CD4-positive, alpha-beta memory T cell (primary cell): ENCODE results near the gene SLC16A6. TPM values are rescaled to one million over a fixed set of nuclear protein-coding genes. Genes with fewer than 3 reads are reported as not detected.

Experiments used
- CTCF ChIA-PET: fragments of 350-600 bp; sonication (Branson Sonifier 250); formaldehyde crosslinking; loops from one replicate; lab custom pipeline; 2021; ENCODE audit warnings: inconsistent platforms; ENCODE audit not compliant: partially characterized antibody; lab: Charles Lee
- POLR2A ChIA-PET: fragments of 350-600 bp; sonication (Branson Sonifier 250); formaldehyde crosslinking; loops from one replicate; lab custom pipeline; 2021; ENCODE audit not compliant: partially characterized antibody; lab: Charles Lee
- DNase-seq, 5 donors: peaks; one replicate each; pipeline versions ENCODE4 v3.0.0 to v3.0.0-alpha.2; 2020 to 2022; ENCODE audit warnings: mixed read lengths in 1 of 5
- H3K27ac ChIP-seq: one replicate; pipeline ENCODE4 v1.7.0; 2013; ENCODE audit warnings: low read depth, low read length
- H3K27me3 ChIP-seq: 2 replicates; pipeline ENCODE4 v1.7.0; 2013; ENCODE audit warnings: mild to moderate bottlenecking, low read length, moderate library complexity; ENCODE audit not compliant: insufficient read depth
- H3K36me3 ChIP-seq: 2 replicates; pipeline ENCODE4 v1.7.0; 2013; ENCODE audit warnings: mild to moderate bottlenecking, low read length, moderate library complexity; ENCODE audit not compliant: insufficient read depth
- H3K4me1 ChIP-seq: 2 replicates; pipeline ENCODE4 v1.7.0; 2013; ENCODE audit warnings: mild to moderate bottlenecking, low read length, moderate library complexity; ENCODE audit not compliant: insufficient read depth
- H3K4me3 ChIP-seq, 2 donors: one replicate each; pipeline ENCODE4 v1.7.0; 2013; ENCODE audit warnings: low read length in 2 of 2, mild to moderate bottlenecking in 1 of 2
- H3K9me3 ChIP-seq, 2 donors: one replicate each; pipeline ENCODE4 v1.7.0; 2013; ENCODE audit warnings: low read length in 2 of 2, control low read depth in 1 of 2; ENCODE audit not compliant: control insufficient read depth in 1 of 2
- H3K27ac Mint-ChIP-seq, 7 donors: one replicate each; pipeline ENCODE4 v1.8.0; 2020 to 2021; ENCODE audit warnings: mixed read lengths in 7 of 7, mild to moderate bottlenecking in 6 of 7, inconsistent platforms in 3 of 7, moderate library complexity in 3 of 7
- H3K27me3 Mint-ChIP-seq, 2 donors: one replicate each; pipeline ENCODE4 v1.8.0; 2020 to 2021; ENCODE audit warnings: mixed read lengths in 2 of 2
- H3K36me3 Mint-ChIP-seq, 2 donors: one replicate each; pipeline ENCODE4 v1.8.0; 2020 to 2021; ENCODE audit warnings: mixed read lengths in 2 of 2, inconsistent platforms in 1 of 2, mild to moderate bottlenecking in 1 of 2
- H3K4me1 Mint-ChIP-seq, 4 donors: one replicate each; pipeline ENCODE4 v1.8.0; 2020 to 2021; ENCODE audit warnings: mixed read lengths in 4 of 4, mild to moderate bottlenecking in 1 of 4
- H3K4me3 Mint-ChIP-seq, 8 donors: one replicate each; pipeline ENCODE4 v1.8.0; 2020 to 2021; ENCODE audit warnings: mixed read lengths in 8 of 8, mild to moderate bottlenecking in 7 of 8, moderate library complexity in 6 of 8, inconsistent platforms in 3 of 8
- H3K9me3 Mint-ChIP-seq, 8 donors: one replicate each; pipeline ENCODE4 v1.8.0; 2020 to 2021; ENCODE audit warnings: mixed read lengths in 8 of 8, mild to moderate bottlenecking in 5 of 8, inconsistent platforms in 3 of 8, moderate library complexity in 1 of 8
- intact Hi-C: fragments of 100-400 bp; cut with micrococcal nuclease; formaldehyde crosslinking; loops from one replicate; pipeline ENCODE4 v1.15.1; 2023
- polyA plus RNA-seq, 2 donors: library from polyadenylated mRNA; unstranded; fragments of 300-500 nt; fragmentation: Illumina TruSeq; gene quantifications; one replicate each; pipeline ENCODE4 v1.2.3, GENCODE V29; 2021
- total RNA-seq, 2 experiments: library from RNA; stranded (reverse); gene quantifications; one replicate each; pipeline ENCODE4 v1.2.3, GENCODE V29; 2021

Gene SLC16A6
- total and polyA plus RNA-seq, 4 experiments from 2014 or later = 1.7 to 7.4 (median 4.5) TPM

DNA sequence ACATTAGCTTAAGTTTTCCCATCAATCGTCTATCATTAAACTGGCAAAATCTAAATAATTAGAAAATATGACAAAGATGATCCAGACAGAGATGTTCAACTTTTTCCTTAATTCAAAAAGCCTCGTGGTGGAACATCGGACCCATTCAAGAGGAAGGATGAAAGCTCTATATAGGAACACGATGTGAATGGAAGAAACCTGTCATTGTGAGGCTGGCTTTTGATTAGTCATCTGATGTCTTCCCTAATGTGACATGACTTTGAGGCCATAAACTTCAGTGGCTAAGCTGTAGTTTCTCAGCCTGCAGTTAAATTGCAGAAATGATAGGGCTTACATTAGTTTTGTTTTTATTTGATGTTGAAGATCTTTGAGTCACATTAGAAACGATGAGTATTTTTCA is 42.0 kb downstream of the SLC16A6 start:
- H3K36me3 Mint-ChIP-seq = peaks cover 10 to 37% of the 10 kb centered on the region in 2 donors
- intact Hi-C loops = loop anchor here (1.0 to 5.0 kb wide), 4 partner anchors 9 to 64 kb away; partner anchors contain the start of genes ARSG and SLC16A6
- POLR2A ChIA-PET = interaction anchor here (0.7 to 4.6 kb wide), 20 partner anchors 10 to 249 kb away, joined by 3 to 106 read pairs (median 12); partner anchors contain the start of genes ARSG, SLC16A6 and WIPI1

DNA sequence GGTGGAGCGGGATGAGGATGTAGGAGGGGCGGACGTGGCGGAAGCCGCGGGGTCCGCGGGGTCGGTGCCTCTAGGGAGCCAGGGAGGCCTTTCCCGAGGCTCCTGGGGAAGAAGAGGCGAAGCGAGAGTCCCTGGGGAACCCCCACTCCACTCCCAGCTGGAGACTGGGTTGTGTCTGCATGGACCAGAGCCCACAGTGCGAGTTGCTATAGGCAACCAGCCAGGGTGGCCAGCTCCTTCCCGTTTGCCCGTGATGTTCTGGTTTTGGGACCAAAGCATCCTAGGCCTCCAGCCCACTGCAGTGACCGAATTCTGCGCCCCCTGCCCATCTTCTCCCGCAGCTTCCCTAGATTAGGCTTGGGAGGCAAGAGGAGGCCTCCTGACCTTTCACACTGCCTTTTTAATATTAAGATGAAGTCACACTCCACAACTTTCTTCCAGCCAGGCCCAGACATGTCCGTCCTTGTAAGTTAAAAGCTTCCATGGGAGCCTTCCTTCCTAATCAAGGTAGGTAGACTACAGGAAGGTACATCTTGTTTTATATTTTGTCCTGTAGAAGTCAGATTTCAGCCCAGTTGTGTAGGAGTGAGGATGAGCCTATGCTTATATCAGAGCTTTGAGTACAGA is 42.6 kb downstream of the SLC16A6 start:
- H3K4me1 Mint-ChIP-seq = peaks cover 38 to 66% (median 43%) of the 10 kb centered on the region in 4 donors
- Histone ChIP-seq H3K36me3 (no peaks in the 10 kb centered on the region), H3K4me1 (peaks cover 44% of the 10 kb centered on the region), H3K4me3 (peak overlapping the region; percentile 76 to 95), H3K27ac (peak overlapping the region; percentile 99), H3K27me3 (no peaks in the 10 kb centered on the region), H3K9me3 (no peaks in the 10 kb centered on the region)
- peaks cover 10 to 35% of the 10 kb centered on the region in 2 donors for H3K36me3 Mint-ChIP-seq
- POLR2A ChIA-PET = interaction anchor here (0.7 to 4.6 kb wide), 30 partner anchors 8 to 250 kb away, joined by 3 to 106 read pairs (median 8); partner anchors contain the start of genes ARSG, SLC16A6 and WIPI1
- intact Hi-C loops = loop anchor here (2.0 to 5.0 kb wide), 3 partner anchors 44 to 64 kb away; partner anchors contain the start of genes ARSG and SLC16A6
- DNase-seq = peak in 1 of 5 donors; percentile 77
- CTCF ChIA-PET = interaction anchor here (0.8 to 3.2 kb wide), 16 partner anchors 10 to 217 kb away, joined by 3 to 19 read pairs (median 4); no protein-coding TSS in a partner anchor
- H3K27me3 Mint-ChIP-seq = no peaks in the 10 kb centered on the region
- H3K9me3 Mint-ChIP-seq = no peaks in the 10 kb centered on the region
- H3K4me3 Mint-ChIP-seq = peak overlapping the region; percentile 85 to 94 (median 94)
- H3K27ac Mint-ChIP-seq = peak overlapping the region; percentile 97 to 99 (median 99)

More for the DNA sequence above, 42.0 kb downstream of the SLC16A6 start:
- Histone ChIP-seq H3K36me3 (no peaks in the 10 kb centered on the region), H3K4me1 (peaks cover 50% of the 10 kb centered on the region), H3K27ac (peak overlapping the region; percentile 99), H3K9me3 (no peaks in the 10 kb centered on the region), H3K4me3 (peak overlapping the region in 1 of 2 donors; percentile 95), H3K27me3 (no peaks in the 10 kb centered on the region)
- Mint-ChIP-seq H3K27ac (peak overlapping the region; percentile 97 to 99 (median 99)), H3K4me1 (peaks cover 41 to 67% (median 48%) of the 10 kb centered on the region in 4 donors), H3K4me3 (peak overlapping the region; percentile 85 to 94 (median 94)), H3K27me3 (no peaks in the 10 kb centered on the region), H3K9me3 (no peaks in the 10 kb centered on the region)
- CTCF ChIA-PET = interaction anchor here (0.8 to 3.2 kb wide), 12 partner anchors 10 to 217 kb away, joined by 3 to 19 read pairs (median 4); no protein-coding TSS in a partner anchor
- DNase-seq = peak in 1 of 5 donors; percentile 77

DNA sequence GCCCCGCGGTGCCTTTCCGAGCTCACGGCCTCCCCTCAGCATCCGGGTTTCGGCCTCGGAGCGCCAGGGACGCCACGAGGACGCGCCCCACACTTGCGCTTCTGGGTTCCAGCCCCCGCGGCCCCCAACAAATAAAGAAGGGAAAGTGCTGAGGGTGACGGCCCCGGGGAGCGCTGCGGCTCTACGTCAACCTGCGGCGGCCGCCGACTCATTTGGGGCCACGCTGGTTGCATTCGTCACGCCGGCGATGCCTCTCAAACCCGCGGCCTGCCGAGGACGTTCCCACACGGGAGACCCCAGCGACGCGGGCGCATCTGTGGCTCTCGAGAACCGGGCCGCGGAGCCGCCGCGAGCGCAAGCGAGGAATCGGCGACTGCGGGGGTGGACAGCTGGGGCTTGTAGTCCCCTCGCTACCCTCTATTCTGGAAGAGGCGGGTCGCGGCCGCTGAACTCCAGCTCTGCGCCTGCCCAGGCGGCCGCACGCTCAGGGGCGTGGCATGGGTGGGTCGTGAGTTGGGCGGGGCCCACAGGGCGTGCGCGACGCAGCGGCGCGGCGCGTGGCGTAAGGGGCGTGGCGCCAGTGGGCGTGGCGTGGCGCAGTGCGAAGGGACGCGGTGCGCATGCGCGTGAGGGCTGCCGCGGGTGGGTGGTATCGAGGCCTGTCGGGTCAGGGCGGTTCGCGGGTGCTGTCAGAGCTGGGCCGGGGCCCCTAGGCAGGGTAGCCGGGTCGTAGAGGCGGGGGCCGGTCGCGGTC is 43.3 kb downstream of the SLC16A6 start, which contains the start of gene AMZ2:
TSS of gene AMZ2 (plus strand) at position 599 of the 754 bp plus-strand sequence. CDS start 2,145 bp downstream, outside the sequence.
- CTCF ChIA-PET = interaction anchor here (0.7 to 3.2 kb wide), 18 partner anchors 10 to 218 kb away, joined by 3 to 19 read pairs (median 4); partner anchors contain the start of gene WIPI1
- POLR2A ChIA-PET = interaction anchor here (0.9 to 4.6 kb wide), 28 partner anchors 8 to 250 kb away, joined by 3 to 106 read pairs (median 8); partner anchors contain the start of genes ARSG, SLC16A6 and WIPI1
- H3K27me3 Mint-ChIP-seq = no peaks in the 10 kb centered on the region
- peaks cover 33 to 59% (median 37%) of the 10 kb centered on the region in 4 donors for H3K4me1 Mint-ChIP-seq
- no peaks in the 10 kb centered on the region for H3K9me3 Mint-ChIP-seq
- H3K27me3 ChIP-seq = no peaks in the 10 kb centered on the region
- peak within 1 kb of the TSS; percentile 99 for H3K27ac ChIP-seq
- DNase-seq = peak; percentile 94 to 99 (median 97)
- H3K36me3 Mint-ChIP-seq = peaks cover 10 to 30% of the 10 kb centered on the region in 2 donors
- peak within 1 kb of the TSS; percentile 97 to 99 (median 99) for H3K27ac Mint-ChIP-seq
- peak within 1 kb of the TSS; percentile 85 to 94 (median 94) for H3K4me3 Mint-ChIP-seq
- peaks cover 37% of the 10 kb centered on the region for H3K4me1 ChIP-seq
- H3K36me3 ChIP-seq = no peaks in the 10 kb centered on the region
- H3K4me3 ChIP-seq = peak within 1 kb of the TSS; percentile 76 to 95
- intact Hi-C loops = loop anchor here (1.0 to 5.0 kb wide), 5 partner anchors 9 to 210 kb away; partner anchors contain the start of genes ARSG, SLC16A6 and WIPI1
- H3K9me3 ChIP-seq = no peaks in the 10 kb centered on the region

DNA sequence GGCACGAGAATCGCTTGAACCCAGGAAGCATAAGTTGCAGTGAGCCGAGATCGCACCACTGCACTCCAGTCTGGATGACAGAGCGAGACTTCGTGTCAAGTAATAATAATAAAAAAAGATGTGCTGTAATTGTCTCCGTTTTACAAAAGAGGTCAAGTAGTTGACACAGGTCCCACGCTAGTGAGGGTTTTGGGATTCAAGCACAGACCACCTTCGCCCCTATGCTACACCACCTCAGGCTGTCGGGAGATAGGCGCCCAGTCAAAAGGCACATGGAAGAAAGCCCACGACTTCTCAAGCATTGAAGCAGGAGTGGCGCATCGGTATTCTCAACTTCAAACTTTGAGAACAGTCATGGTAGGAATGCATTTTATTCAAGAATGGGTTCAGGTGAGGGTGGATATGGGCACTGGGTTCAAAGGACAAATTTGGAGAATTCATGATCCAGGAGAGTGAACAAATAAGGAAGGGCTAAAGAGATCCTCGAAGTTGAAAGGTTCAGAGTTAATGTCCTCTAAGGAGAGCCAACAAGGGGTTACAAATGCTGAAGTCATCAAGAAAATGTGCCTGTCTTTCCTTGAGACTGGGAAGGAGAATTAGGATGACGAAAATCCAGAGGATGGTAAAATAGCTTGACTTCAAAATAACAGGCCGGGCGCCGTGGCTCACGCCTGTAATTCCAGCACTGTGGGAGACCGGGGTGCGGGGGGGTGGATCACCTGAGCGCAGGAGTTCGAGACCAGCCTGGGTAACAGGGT is 44.5 kb downstream of the SLC16A6 start:
- H3K4me3 ChIP-seq = no peak overlapping the region
- Mint-ChIP-seq H3K4me3 (peak overlapping the region; percentile 76 to 94 (median 90)), H3K27ac (peak overlapping the region; percentile 92 to 99 (median 99)), H3K9me3 (no peaks in the 10 kb centered on the region), H3K27me3 (no peaks in the 10 kb centered on the region), H3K36me3 (peaks cover 2 to 23% of the 10 kb centered on the region in 2 donors), H3K4me1 (peaks cover 32 to 52% (median 36%) of the 10 kb centered on the region in 4 donors)
- no peaks in the 10 kb centered on the region for H3K27me3 ChIP-seq
- H3K36me3 ChIP-seq = no peaks in the 10 kb centered on the region
- ChIA-PET CTCF (interaction anchor here (0.7 to 3.2 kb wide), 9 partner anchors 9 to 211 kb away, joined by 3 to 19 read pairs (median 5); partner anchors contain the start of gene WIPI1), POLR2A (interaction anchor here (0.7 to 4.6 kb wide), 17 partner anchors 8 to 214 kb away, joined by 3 to 106 read pairs (median 18); partner anchors contain the start of genes ARSG, SLC16A6 and WIPI1)
- H3K9me3 ChIP-seq = no peaks in the 10 kb centered on the region
- DNase-seq = no peak
- peak overlapping the region; percentile 99 for H3K27ac ChIP-seq
- intact Hi-C loops = loop anchor here (1.0 to 5.0 kb wide), 3 partner anchors 8 to 211 kb away; partner anchors contain the start of genes ARSG, SLC16A6 and WIPI1
- peaks cover 32% of the 10 kb centered on the region for H3K4me1 ChIP-seq

DNA sequence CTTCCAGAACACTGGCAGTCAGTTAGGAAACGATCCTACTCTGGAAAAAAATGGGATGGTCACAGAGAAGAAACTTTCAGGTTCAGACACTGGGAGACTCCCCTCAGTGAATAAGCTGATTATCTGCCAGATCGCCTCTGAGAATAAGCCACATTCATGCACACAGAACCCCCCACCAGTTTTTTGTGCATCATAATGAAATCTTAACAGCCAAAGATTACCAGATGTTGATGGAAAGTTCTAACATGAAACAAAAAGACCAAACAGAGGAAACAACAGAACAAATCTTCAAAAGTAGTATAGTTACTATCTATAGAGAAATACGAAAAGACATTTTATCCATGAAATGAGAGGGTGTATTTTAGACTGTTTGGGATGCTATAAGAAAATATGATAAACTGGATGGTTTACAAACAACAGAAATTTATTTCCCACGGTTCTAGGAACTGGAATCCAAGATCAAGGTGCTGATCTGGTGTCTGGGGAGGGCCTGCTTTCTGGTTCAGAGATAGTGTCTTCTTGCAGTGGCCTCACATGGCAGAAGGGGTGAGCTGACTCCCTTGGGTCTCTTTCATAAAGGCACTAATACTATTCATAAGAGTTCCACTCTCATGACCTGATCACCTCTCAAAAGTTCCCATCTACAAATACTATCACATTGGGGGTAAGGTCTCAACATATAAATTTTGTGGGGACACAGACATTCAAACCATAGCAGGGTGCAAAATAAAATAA is 51.1 kb downstream of the SLC16A6 start:
- H3K36me3 ChIP-seq = no peaks in the 10 kb centered on the region
- Mint-ChIP-seq H3K9me3 (no peaks in the 10 kb centered on the region), H3K4me3 (peak overlapping the region; percentile 20 to 92 (median 84)), H3K27me3 (no peaks in the 10 kb centered on the region), H3K4me1 (peaks cover 48 to 65% (median 54%) of the 10 kb centered on the region in 4 donors), H3K27ac (peak overlapping the region; percentile 92 to 100 (median 97)), H3K36me3 (peaks cover 2 to 4% of the 10 kb centered on the region in 2 donors)
- peaks cover 54% of the 10 kb centered on the region for H3K4me1 ChIP-seq
- H3K9me3 ChIP-seq = no peaks in the 10 kb centered on the region
- intact Hi-C loops = loop anchor here (2.0 kb wide), 1 partner anchor 35 kb away; no protein-coding TSS in a partner anchor
- H3K27ac ChIP-seq = peak overlapping the region; percentile 93
- POLR2A ChIA-PET = interaction anchor here (3.9 to 4.5 kb wide), 2 partner anchors 8 to 34 kb away, joined by 47 to 106 read pairs; partner anchors contain the start of gene AMZ2
- no peak for DNase-seq
- CTCF ChIA-PET = no interaction called here
- no peaks in the 10 kb centered on the region for H3K27me3 ChIP-seq
- H3K4me3 ChIP-seq = peak overlapping the region in 1 of 2 donors; percentile 5
